Right lobe of liver (tissue), 4 donors: Measurements from ENCODE around the gene SLC35E2B.

ENCODE experiments used
- CTCF ChIP-seq, 4 donors: fragments of 200-600 bp in 3 of 4; fragments of 450-650 bp in 1 of 4; IDR thresholded peaks; one replicate each; pipeline versions ENCODE4 v1.5.1 to v1.8.0; 2016 to 2022; ENCODE audit warnings: antibody characterized with exemption in 4 of 4, mild to moderate bottlenecking in 2 of 4
- POLR2A ChIP-seq: fragments of 450-650 bp; IDR thresholded peaks from one replicate; pipeline ENCODE4 v1.6.1; 2017; ENCODE audit warnings: antibody characterized with exemption, mild to moderate bottlenecking
- donor health status: DM: no; HTN: no; CAD: no.
- donor health status: DM: no; HTN: no; CAD: no.
- donor health status: DM: no; HTN: yes; CAD: no.

GRCh38 chr1:1616045-1616790 lies 76.4 kb downstream of the SLC35E2B start:
- no peak for TF ChIP-seq CTCF (IDR thresholded peaks at IDR 0.05)
- TF ChIP-seq POLR2A: no peak
